D341Med (cell line): Measurements from ENCODE around the gene IRF7.

ENCODE experiments used
- DNase-seq: peaks from one replicate; pipeline ENCODE4 v3.0.0; 2012; ENCODE audit warnings: low spot score

Gene IRF7

DNA sequence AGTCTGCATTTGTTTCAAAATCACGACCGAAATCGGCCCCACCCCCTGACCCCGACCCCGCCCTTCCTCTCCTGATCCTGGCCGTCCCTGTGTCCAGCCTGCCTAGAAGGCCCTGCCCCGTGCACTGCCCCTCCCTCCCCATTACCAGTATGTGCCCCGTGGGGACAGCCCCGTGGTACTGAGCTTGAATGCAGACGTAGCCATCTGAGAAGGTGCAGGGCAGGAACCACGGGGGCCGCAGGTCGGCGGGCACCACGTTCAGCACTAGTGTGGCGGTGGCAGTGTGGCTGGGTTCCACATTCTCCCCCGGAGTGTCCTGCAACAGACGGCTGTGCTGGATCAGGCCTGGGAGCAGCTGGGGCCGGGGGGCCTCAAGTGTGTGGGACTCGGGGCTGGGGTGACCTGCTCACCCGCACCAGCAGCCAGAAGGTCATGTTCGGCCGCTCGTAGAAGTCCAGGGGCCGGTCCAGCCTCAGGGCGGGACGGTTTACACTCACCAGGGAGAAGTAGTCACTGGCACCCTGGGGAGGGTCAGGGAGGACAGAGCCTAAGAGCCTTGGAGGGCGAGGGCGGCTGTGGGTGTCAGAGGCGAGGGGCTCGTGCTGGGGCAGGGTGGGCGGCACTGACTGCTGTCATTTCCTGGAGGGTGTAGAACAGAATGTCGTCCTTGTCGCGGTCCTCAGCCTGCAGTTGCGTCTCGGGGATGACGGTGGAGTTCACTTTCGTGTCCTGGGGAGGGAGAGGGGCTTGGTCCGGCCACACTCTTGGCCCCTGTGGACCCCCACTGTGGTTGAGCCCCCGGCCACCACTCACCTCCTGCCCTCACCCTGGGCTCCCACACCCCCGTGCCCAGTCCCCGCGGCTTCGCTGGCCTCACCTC, 5.4 kb upstream of the IRF7 start:
- no peak for DNase-seq

DNA sequence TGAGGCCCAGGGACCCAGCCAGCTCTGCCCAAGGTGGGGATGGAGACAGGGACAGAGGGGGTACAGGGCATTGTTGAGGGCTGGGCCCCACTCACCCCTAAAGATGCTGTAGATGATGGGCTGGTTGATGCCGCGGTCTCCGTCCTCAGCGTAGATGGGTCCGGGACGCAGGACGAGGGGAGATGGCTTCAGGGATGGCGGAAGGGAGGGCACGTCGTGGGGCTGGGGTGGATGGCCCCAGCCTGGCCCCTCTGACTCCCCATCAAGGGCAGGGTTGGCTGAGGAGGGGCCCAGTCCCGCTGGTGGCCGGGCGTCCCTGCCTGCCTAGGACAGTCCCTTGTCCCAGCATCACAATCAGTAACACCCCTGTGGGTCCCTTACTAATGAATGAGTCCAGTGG, 4.5 kb upstream of the IRF7 start:
- DNase-seq, result no peak

DNA sequence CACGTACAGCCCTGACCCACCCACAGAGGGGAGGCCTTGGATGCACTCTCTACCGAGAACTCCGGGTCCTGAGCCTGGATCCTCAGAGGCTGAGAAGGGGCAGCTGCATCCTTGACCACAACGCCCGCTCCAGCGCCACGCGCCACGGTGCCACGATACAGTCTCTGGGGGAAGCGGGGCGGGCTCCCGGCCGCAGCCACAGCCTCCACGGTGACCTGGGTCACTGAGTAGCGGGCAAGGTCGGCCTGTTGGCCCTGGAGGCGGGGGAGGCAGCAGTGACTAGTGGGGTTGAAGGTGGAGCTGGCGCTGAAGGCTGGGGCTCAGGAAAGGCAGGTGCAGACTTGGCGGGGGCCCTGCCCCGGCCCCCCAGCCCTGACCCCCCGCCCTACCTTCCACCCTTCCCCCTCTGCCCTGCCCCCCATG, 3.9 kb upstream of the IRF7 start:
- DNase-seq, result no peak

DNA sequence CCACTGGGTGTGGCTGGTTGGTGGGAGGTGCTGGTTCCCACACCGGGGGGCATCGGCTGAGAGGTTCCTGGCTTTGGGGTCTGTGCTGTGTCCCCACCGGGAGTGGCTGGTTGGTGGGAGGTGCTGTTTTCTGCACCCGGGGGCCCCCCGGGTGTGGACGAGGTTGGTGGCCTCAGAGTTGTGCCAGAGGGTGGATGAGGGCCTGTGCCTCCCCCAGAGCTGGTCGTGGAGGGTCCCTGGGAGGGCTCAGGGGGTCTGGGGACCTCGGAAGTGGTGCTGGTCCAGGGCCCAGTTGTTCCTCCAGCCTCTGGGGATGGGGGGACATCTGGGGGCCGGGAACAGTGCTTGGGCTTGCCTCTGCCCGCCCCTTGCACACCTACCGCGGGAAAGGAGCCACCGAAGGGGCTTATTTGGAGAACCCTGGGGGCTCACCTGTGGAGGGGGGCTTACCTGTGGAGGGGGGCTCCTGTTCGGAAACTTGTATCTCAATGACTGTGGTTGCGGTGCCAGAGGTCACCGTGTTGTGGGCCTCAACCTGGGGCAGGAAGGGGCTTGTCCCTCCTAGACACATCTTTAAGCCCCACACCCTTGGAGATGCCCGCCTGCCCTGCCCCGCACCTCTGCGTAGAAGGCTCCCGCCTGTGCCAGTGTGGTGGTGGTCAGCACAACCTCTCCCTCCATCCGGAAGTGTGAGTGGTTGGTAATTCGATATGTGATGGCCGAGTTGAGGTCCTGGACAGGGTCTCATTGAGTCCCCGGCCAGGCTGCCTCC, 3.3 kb upstream of the IRF7 start:
- no peak for DNase-seq

DNA sequence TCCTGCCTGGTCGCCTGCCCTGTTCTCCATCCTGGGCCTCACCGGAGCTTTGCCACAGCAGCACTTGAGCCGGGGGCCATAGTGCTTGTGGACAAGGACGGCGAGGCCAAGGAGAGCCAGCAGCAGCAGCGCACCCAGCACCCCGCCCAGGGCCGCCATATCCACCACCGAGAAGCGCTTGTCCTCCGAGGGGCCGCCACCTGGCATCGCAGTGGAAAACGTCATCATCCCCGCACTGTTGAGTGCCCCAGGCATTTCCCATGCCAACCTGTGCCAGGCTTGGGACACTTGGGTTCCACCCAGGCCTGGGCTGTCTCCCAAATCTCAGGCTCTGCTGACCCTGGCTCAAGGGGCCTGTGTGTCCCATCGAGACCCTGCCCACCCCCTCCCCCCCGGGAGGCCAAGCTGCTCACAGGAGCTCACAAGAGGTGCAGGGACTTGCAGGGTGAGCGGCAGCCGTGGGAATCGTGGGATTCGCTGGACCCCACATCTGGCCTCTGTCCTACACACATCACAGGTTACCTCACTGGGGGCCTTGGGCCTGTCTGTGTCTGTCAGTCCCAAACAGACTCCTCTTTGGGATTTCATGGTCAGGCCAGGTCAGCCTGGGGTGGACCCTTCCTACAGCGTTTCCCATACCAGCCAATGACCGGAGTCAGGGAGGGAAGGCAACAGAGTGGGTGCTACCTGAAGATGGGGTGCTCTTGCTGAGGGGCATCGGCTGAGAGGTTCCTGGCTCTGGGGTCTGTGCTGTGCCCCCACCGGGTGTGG, 2.3 kb upstream of the IRF7 start:
- DNase-seq, result no peak

DNA sequence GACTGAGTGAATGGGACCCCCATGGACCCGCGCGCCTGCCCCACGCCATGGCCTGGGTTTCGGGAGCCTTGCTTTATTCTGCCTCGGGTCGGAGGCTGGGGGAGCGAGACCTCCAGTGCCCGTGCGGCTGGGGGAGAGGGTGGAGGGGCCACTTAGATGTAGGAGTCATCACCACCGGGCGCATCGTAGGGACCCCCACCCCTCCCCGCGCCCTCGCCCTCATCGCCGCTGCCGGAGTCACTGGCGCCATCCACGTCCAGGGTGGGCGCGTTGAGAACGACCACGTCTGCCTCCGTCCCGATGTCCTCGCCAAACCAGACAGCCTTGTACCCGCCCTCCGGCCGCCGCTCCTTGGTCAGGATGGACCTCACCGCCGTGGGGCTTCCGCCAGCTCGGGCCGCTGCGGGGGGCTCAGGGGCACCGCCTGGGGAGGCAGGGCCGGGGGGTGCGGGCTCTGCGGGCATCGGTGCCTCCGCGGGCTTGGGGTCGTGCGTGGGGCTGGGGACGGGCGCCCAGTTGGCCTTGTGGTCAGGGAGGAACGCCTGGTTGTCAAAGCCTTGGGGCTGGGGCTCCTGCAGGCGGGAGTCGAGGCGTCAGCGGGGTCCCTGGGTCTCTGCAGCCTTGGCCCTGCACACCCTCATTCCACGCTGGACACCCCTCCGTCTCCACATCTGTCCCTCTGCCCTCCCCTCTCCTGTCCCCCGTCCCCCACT, 1.6 kb upstream of the IRF7 start:
- DNase-seq, result no peak

DNA sequence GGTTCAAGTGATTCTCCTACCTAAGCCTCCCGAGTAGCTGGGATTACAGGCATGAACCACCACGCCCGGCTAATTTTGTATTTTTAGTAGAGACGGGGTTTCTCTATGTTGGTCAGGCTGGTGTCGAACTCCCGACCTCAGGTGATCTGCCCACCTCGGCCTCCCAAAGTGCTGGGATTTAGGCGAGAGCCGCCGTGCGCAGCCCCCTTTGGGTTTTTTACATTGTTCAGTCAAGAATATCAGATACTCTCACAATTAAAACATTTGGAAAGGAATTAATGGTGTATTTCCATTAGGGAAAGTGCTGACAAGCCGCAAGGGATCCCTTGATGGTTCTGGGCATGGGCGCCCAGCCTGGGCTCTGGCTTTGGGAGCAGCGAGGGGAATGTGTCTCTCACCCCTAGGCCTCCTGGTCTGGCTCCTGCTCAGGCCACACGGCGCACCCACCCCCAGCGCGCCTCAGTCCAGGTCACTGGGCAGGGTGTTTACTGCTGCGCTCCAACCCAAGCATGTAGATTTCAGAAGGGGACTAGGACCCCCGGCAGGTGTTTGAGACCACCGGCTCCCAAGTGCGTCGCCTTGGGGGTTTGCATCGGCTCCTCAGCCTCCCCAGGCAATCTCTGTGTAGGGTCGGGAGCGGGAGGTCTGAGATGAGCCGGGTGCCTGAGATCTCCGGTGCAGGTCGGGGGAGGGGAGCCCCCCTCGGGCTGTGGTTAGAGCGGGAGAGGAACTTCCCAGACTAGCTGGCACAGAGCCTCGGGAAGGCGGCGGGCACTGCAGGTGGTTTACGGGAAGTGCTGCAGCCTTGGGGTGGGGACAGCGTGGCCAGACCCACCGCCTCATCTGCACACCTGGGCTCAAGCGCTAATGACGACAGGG, 809 bp upstream of the IRF7 start:
- DNase-seq, result no peak

DNA sequence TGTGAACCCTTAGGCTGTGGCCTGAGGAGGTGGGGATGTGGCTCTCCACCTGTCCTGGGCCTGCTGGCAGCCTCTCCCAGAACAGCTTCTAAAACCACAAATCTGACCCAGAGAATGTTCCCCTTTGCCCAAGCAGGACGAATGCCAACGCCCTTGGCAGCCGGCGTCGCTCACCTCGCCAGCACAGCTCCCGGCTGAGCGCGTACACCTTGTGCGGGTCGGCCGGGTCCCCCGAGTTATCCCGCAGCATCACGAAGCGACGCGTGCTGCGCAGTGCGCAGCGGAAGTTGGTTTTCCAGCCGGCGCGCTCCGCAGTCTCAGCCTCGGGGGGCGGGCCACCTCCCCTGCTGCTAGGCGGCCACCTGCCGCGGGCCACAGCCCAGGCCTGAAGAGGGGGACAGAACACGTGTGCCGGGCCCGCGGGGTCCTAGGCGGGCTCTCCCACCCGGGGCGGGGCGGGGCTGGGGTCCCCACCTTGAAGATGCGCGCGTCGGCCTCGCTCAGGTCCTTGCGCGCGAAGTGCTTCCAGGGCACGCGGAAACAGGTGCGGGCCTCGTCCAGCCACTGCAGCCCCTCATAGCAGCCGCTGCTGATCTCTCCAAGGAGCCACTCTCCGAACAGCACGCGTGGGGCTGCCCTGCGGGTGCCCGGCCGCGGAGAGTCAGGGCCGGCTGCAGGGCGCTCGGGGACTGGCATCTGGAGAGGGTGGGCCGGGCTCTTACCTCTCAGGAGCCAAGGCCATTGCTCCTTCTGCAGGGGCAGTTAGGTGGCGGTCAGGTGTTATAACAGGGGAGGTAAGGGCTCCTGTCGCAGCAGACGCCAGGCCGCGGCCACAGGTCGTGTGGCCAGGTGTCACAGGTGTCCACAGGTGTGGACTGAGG, 887 bp downstream of the IRF7 start:
- DNase-seq, result no peak

DNA sequence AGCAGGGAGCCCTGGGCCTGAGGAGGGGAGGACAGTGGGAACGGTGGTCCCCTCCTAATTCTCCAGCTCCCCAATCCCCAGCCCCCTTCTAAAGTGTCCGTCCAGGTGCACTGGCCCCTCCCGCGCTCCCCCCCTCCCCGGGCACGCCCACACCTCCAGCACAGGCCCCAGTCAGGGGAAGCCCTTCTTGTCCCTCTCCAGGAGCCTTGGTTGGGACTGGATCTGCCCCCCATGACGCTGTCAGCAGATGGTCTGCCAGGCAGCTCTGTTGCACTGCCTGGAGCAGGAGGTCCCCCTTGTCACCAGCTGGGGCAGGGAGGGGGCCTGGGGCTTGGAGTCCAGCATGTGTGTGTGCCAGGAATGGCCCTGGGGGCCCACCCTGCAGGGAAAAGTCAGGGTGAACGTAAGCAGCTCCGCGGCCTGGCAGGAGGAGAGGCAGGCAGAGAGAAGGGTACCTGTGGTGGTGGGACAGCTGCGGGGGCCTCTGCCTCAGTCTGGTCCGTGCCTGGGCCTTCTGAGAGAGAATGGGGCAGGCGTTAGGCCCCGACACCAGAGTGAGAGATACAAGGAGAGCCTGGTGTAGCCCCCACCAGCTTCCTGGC, 1.6 kb downstream of the IRF7 start:
- no peak for DNase-seq

DNA sequence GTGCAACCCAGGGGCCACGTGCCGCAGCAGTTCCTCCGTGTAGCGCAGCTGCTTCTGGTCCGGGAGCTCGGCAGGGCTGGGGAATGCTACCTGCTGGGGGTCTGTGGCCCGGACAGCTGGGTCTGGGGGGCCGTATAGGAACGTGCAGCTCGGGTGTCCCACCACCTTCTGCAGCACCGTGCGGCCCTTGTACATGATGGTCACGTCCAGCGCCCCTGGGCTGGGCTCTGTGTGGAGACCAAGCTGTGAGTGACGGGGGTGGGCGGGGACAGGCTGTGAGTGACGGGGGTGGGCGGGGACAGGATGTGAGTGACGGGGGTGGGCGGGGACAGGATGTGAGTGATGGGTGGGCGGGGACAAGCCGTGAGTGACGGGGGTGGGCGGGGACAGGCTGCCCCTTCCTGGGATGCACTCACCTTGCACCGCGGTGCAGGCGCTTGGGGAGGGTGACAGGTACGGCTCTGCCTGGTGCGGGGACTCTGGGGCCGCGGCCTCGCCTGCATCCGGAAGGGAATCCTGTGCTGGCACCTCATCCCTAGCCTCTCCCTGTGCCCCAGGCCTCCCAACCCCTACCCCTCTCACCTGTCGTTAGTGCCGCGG, 2.3 kb downstream of the IRF7 start:
- DNase-seq, result peak; percentile 75

DNA sequence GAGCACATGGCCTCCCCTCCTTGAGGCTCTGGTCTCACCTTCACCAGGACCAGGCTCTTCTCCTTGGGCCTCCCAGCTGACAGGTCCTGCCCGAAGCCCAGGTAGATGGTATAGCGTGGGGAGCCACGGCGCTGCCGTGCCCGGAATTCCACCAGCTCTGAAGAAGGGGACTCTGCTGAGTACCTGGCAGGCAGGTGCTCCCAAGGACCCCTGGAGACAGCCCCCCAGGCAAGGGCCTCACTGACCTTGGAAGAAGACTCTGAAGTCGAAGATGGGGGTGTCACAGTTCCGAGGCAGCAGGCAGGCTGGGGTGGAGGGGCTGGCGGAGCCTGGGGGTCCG, 2.8 kb downstream of the IRF7 start:
- no peak for DNase-seq

DNA sequence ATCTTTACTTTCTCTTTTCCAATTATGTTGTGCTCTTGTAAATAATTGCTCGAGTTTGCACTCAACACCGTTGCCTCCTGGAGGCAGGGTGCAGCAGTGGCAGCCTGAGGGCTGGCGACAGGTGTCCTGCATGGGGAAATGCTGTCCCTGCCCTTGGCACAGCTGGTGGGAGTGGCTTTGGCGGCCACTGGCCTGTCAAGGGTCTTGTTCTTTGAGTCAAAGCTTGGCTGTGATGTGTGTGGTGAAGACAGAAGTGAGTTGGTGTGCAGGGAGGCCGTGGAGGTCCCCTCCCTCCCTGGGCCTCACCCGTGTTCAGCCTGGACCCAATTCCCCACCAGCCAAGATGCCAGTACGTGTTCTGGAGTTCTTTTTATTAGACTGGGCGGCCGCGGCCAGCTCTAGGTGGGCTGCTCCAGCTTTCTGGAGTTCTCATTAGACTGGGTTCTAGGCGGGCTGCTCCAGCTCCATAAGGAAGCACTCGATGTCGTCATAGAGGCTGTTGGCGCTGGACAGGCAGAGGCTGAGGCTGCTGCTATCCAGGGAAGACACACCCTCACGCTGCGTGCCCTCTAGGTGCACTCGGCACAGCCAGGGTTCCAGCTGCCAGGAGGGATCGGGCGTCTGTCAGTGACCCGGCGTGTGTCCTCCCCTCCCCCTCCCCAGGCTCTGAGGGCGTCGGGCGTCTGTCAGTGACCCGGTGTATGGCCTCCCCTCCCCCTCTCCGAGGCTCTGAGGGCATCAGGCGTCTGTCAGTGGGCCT, 3.4 kb downstream of the IRF7 start:
- peak; percentile 76 for DNase-seq

DNA sequence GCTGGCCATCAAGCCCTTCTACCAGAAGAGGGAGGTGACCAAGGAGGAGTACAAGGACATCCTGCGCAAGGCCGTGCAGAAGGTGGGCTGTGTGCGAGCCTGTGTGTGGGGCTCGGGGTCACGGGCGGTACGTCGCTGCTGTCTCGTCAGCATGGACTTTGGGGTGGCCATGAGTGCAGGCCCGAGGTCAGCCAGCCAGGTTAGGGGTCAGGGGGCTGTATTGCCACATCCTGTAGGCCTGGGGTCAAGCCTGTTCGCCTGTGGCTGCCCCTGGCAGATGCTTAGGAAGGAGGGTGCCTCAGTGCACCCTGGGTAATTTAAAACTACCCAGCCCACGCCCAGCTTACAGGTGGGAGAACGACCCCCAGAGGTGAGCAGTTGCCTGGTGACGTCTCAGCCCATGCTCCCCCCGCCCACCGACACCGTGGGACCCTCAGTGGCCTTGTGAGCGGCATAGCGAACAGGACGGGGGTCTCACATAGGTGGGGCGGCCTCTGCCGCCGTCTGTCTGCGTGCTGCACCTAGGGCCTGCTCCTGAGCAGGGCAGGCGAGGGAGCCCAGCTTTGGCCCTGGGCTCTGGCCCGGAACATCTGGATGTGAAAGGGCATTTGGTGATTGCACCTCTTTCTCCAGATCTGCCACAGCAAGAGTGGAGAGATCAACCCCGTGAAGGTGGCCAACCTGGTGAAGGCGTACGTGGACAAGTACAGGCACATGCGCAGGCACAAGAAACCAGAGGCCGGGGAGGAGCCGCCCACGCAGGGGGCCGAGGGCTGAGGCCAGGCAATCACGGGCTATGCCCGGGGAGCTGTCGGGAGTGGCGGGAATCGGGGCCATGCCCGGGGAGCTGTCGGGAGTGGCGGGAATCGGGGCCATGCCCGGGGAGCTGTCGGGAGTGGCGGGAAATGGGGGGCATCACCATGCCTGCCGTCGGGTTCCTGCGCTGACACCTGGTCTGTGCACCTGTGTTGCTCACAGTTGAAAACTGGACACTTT, 4.5 kb downstream of the IRF7 start:
- no peak for DNase-seq

DNA sequence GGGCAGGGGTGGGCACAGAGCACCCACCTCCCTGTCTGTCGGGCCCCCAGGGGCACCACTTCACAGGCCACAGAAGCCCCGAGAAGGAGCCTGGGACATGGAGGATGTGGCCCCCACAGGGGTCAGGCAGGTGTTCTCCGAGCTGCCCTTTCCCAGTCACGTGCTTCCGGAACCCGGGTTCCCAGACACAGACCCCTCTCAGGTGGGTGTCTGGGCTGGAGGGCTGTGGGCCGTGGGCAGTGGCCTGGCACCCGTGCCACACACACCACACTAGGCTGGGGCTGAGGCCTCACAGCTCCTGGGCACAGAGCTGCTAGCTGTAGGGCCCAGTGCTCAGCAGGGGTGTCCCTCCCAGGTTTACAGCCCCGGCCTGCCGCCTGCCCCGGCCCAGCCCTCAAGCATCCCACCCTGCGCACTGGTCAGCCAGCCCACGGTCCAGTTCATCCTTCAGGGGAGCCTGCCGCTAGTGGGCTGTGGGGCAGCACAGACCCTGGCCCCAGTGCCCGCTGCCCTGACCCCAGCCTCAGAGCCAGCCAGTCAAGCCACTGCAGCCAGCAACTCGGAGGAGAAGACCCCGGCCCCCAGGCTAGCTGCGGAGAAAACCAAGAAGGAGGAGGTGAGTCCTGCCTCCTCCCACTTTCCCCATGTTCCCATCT, 5.5 kb downstream of the IRF7 start:
- DNase-seq, result no peak

DNA sequence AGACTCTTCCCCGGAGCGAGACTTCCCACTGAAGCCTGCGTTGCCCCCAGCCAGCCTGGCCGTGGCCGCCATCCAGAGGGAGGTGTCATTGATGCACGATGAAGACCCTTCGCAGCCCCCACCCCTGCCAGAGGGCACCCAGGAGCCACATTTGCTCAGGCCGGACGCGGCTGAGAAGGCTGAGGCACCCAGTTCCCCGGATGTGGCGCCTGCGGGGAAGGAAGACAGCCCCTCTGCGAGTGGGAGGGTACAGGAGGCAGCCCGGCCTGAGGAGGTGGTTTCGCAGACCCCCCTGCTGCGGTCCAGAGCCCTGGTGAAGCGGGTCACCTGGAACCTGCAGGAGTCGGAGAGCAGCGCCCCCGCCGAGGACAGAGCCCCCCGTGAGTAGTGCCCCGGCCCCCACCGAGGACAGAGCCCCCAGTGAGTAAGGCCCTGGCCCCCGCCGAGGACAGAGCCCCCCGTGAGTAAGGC, 6.4 kb downstream of the IRF7 start:
- DNase-seq, result no peak

DNA sequence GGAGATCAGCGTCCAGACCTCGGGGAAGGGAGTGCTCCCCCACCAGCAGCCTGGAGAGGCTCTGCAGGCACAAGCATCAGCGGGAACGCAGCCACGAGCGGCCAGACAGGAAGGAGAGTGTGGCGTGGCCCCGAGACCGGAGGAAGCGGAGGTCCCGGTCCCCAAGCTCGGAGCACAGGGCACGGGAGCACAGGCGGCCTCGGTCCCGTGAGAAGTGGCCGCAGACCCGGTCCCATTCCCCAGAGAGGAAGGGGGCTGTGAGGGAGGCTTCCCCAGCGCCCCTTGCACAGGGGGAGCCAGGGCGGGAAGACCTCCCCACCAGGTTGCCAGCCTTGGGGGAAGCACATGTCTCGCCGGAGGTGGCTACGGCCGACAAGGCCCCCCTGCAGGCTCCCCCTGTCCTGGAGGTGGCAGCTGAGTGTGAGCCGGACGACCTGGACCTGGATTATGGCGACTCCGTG, 6.9 kb downstream of the IRF7 start:
- DNase-seq, result no peak
